Neutrophil (primary cell): ENCODE data around the gene CST7.

Experiments
- H3K27ac ChIP-seq: fragments of 200-600 bp; sonication (generic); 2 replicates; pipeline ENCODE4 v1.5.1; 2016; ENCODE audit warnings: mild to moderate bottlenecking, moderate library complexity
- H3K27me3 ChIP-seq: fragments of 200-600 bp; sonication (generic); 2 replicates; pipeline ENCODE4 v1.6.0; 2016; ENCODE audit warnings: mild to moderate bottlenecking
- H3K36me3 ChIP-seq: fragments of 200-600 bp; sonication (generic); 2 replicates; pipeline ENCODE4 v1.5.1; 2017
- H3K4me1 ChIP-seq, 2 experiments: fragments of 200-600 bp in 1 of 2; sonication (generic) in 1 of 2; 1 replicate in 1 of 2; 2 replicates in 1 of 2; pipeline versions ENCODE4 v1.5.1 to v1.6.1; 2013 to 2016; ENCODE audit warnings: low read depth in 1 of 2, low read length in 1 of 2, mild to moderate bottlenecking in 1 of 2, moderate library complexity in 1 of 2; ENCODE audit not compliant: control insufficient read depth in 1 of 2, insufficient read depth in 1 of 2
- H3K4me3 ChIP-seq, 2 experiments: fragments of 200-600 bp in 1 of 2; sonication (generic) in 1 of 2; 1 replicate in 1 of 2; 2 replicates in 1 of 2; pipeline ENCODE4 v1.5.1; 2013 to 2016; ENCODE audit warnings: low read depth in 1 of 2, low read length in 1 of 2, mild to moderate bottlenecking in 1 of 2, moderate library complexity in 1 of 2
- H3K9me3 ChIP-seq: fragments of 200-600 bp; sonication (generic); 2 replicates; pipeline ENCODE4 v1.5.1; 2016
- TF ChIP-seq, protein P1 (sequence below): fragments of 200-600 bp; sonication (generic); IDR thresholded peaks from 2 replicates; pipeline ENCODE4 v1.5.1; 2016; ENCODE audit warnings: antibody characterized with exemption

The CST7 gene

GRCh38 chr20:24933266-24933908 lies 15.7 kb upstream of the CST7 start:
- Histone ChIP-seq H3K36me3 (no peaks in the 10 kb centered on the region), H3K4me3 (no peak overlapping the region), H3K27ac (no peak overlapping the region), H3K4me1 (peaks cover 31% of the 10 kb centered on the region in 2 experiments), H3K9me3 (no peaks in the 10 kb centered on the region), H3K27me3 (no peaks in the 10 kb centered on the region)
- TF ChIP-seq, protein P1, sequence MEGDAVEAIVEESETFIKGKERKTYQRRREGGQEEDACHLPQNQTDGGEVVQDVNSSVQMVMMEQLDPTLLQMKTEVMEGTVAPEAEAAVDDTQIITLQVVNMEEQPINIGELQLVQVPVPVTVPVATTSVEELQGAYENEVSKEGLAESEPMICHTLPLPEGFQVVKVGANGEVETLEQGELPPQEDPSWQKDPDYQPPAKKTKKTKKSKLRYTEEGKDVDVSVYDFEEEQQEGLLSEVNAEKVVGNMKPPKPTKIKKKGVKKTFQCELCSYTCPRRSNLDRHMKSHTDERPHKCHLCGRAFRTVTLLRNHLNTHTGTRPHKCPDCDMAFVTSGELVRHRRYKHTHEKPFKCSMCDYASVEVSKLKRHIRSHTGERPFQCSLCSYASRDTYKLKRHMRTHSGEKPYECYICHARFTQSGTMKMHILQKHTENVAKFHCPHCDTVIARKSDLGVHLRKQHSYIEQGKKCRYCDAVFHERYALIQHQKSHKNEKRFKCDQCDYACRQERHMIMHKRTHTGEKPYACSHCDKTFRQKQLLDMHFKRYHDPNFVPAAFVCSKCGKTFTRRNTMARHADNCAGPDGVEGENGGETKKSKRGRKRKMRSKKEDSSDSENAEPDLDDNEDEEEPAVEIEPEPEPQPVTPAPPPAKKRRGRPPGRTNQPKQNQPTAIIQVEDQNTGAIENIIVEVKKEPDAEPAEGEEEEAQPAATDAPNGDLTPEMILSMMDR, result no peak

GRCh38 chr20:24934101-24934661 lies 14.9 kb upstream of the CST7 start:
- no peak overlapping the region for H3K4me3 ChIP-seq
- H3K36me3 ChIP-seq, result no peaks in the 10 kb centered on the region
- no peak overlapping the region for H3K27ac ChIP-seq
- TF ChIP-seq, protein P1, result no peak
- H3K9me3 ChIP-seq, result no peaks in the 10 kb centered on the region
- H3K4me1 ChIP-seq, result peaks cover 31% of the 10 kb centered on the region in 2 experiments
- H3K27me3 ChIP-seq, result no peaks in the 10 kb centered on the region

DNA sequence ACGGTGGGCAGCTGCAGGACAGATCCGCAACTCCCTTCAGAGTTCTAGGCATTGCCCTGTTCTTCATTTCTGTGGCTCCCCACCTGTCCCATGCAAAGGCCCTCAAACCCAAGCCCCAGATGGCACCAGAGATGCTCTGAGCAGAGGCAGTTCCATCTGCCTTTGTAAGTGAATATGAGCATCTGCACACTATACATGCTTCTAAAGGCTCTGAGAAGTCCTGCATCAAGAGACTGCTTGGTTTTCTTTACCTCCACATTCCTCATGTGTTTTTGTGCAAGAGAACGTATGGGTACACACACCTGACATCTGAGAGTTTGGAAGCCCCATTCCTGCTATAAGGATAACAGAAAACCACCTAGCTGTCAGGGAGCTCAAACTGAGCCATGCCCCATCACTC lies 14.4 kb upstream of the CST7 start:
- Histone ChIP-seq H3K4me3 (no peak overlapping the region), H3K4me1 (peaks cover 28 to 29% of the 10 kb centered on the region in 2 experiments), H3K36me3 (no peaks in the 10 kb centered on the region), H3K27me3 (no peaks in the 10 kb centered on the region), H3K27ac (no peak overlapping the region), H3K9me3 (no peaks in the 10 kb centered on the region)
- TF ChIP-seq, protein P1, result no peak

GRCh38 chr20:24935140-24935539 lies 13.9 kb upstream of the CST7 start:
- Histone ChIP-seq H3K4me1 (peaks cover 24 to 25% of the 10 kb centered on the region in 2 experiments), H3K9me3 (no peaks in the 10 kb centered on the region), H3K27me3 (no peaks in the 10 kb centered on the region), H3K4me3 (no peak overlapping the region), H3K27ac (no peak overlapping the region), H3K36me3 (no peaks in the 10 kb centered on the region)
- TF ChIP-seq, protein P1, result no peak

DNA sequence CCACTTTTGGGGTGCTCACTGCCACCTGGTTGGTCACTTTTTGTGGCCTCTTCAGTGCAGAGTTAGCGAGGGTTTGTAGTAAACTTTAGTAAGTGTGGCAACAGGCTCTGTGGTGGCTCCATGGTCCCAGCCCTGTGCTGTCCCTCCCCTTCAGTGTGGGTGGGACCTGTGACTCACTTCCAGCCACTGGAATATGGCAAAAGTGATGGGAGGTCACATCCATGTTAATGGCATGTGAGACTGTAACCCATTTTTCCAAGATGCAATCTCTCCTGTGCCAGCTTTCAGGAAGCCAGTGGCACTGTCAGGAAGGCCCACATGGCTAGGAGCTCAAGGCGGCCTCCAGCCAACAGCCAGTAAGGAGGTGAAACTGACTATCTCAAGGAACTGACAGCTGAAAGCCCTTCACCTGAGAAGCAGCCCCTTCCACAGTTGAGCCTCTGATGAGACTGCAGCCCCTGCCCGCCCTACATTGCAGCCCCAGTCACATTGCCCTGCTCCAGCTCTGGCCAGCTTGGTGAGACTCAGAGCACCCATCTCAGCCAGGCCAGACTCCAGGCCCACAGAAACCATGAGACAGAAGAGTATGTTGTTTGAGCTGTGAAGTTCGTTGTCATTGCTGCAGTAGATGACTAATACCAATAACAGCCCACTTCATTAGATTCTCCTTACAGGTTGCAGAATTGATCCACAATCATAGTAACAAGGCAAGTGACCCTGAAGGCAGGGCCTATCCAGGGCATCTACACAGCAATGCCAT lies 13.1 kb upstream of the CST7 start:
- Histone ChIP-seq H3K4me1 (peaks cover 16 to 17% of the 10 kb centered on the region in 2 experiments), H3K36me3 (no peaks in the 10 kb centered on the region), H3K27ac (no peak overlapping the region), H3K9me3 (no peaks in the 10 kb centered on the region), H3K4me3 (no peak overlapping the region), H3K27me3 (no peaks in the 10 kb centered on the region)
- TF ChIP-seq, protein P1, result no peak
